ENCODE data around the gene TBC1D5. TPM values are rescaled to one million over a fixed set of nuclear protein-coding genes. Genes with fewer than 3 reads are reported as not detected.

The TBC1D5 gene
- total RNA-seq, 1 experiment from 2014 or later, result 30.4 TPM

GRCh38 chr3:17489139-17489538 lies 253.3 kb downstream of the TBC1D5 start:
- no peak for ATAC-seq

DNA sequence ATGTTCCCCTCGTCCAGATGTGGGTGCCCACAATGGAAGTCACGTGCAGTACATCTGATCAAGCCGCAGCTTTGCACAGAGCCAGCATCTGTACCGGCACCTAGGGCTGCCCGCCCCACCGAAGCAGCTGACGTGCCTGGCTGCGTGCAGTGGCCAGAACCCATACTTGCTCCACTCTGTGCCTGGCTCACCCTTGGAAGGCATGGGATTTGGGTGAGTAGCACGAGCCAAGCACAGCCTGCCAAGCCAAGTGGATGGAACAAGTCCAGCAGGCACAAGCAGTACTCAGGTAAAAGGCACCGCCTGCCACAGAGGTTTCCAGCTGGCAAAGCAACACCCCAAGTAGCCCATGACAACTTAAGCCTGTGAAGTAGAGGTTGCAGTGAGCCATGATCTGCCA lies 261.3 kb downstream of the TBC1D5 start:
- DNase-seq (ENCODE audit: low read depth, low spot score) (no peak), ATAC-seq (no peak)
- H3K27ac ChIP-seq (ENCODE audit: low read length), result no peak overlapping the region
- H3K4me3 ChIP-seq (ENCODE audit: low read depth in 2 of 2, low read length in 2 of 2), result no peak overlapping the region
- H3K36me3 ChIP-seq (ENCODE audit: control insufficient read depth, insufficient read depth, low read length), result no peaks in the 10 kb centered on the region
- no peaks in the 10 kb centered on the region for H3K4me1 ChIP-seq (ENCODE audit: control insufficient read depth, insufficient read depth, low read length)
- ChIA-PET POLR2A (no interaction called here), CTCF (no interaction called here)
- intact Hi-C loops (cut with micrococcal nuclease; ENCODE audit: unreplicated experiment) (no loop called here), in situ Hi-C loops (cut with HindIII; ENCODE audit: low pct_unique_long_range_greater_than_20kb, low sequenced_read_pairs) (no loop called here)
- H3K27me3 ChIP-seq (ENCODE audit: control insufficient read depth, insufficient read depth, low read length), result no peaks in the 10 kb centered on the region
- no TSS peak for BruUV-seq (replicated peaks)
- no peaks in the 10 kb centered on the region for H3K9me3 ChIP-seq (ENCODE audit: control insufficient read depth, insufficient read depth, low read depth, low read length)
- TF ChIP-seq REST (IDR thresholded peaks at IDR 0.05; ENCODE audit: insufficient read depth in 1 of 2, low read depth in 2 of 2, low read length in 1 of 2), result no peak
- no peak for TF ChIP-seq SIN3A (IDR thresholded peaks at IDR 0.05; ENCODE audit: borderline replicate concordance, insufficient read depth, low read depth, low read length)
- TF ChIP-seq TCF7L2 (IDR thresholded peaks at IDR 0.05; ENCODE audit: low read depth, low read length), result no peak
- TF ChIP-seq POLR2AphosphoS5 (IDR thresholded peaks at IDR 0.05; ENCODE audit: low read depth, low read length), result no peak
- TF ChIP-seq, protein P1, sequence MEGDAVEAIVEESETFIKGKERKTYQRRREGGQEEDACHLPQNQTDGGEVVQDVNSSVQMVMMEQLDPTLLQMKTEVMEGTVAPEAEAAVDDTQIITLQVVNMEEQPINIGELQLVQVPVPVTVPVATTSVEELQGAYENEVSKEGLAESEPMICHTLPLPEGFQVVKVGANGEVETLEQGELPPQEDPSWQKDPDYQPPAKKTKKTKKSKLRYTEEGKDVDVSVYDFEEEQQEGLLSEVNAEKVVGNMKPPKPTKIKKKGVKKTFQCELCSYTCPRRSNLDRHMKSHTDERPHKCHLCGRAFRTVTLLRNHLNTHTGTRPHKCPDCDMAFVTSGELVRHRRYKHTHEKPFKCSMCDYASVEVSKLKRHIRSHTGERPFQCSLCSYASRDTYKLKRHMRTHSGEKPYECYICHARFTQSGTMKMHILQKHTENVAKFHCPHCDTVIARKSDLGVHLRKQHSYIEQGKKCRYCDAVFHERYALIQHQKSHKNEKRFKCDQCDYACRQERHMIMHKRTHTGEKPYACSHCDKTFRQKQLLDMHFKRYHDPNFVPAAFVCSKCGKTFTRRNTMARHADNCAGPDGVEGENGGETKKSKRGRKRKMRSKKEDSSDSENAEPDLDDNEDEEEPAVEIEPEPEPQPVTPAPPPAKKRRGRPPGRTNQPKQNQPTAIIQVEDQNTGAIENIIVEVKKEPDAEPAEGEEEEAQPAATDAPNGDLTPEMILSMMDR (IDR thresholded peaks at IDR 0.05), result no peak

More at GRCh38 chr3:17489139-17489538, 253.3 kb downstream of the TBC1D5 start:
- in situ Hi-C loops (cut with HindIII; ENCODE audit: low pct_unique_long_range_greater_than_20kb, low sequenced_read_pairs) (no loop called here), intact Hi-C loops (cut with micrococcal nuclease; ENCODE audit: unreplicated experiment) (no loop called here)
- Histone ChIP-seq H3K4me1 (ENCODE audit: control insufficient read depth, insufficient read depth, low read length) (no peaks in the 10 kb centered on the region), H3K36me3 (ENCODE audit: control insufficient read depth, insufficient read depth, low read length) (no peaks in the 10 kb centered on the region), H3K4me3 (ENCODE audit: low read depth in 2 of 2, low read length in 2 of 2) (no peak overlapping the region), H3K27me3 (ENCODE audit: control insufficient read depth, insufficient read depth, low read length) (no peaks in the 10 kb centered on the region), H3K9me3 (ENCODE audit: control insufficient read depth, insufficient read depth, low read depth, low read length) (peaks cover 7% of the 10 kb centered on the region; the same call in 1 of the 2 replicates), H3K27ac (ENCODE audit: low read length) (no peak overlapping the region)
- ChIA-PET CTCF (no interaction called here), POLR2A (no interaction called here)
- TF ChIP-seq SIN3A (IDR thresholded peaks at IDR 0.05; ENCODE audit: borderline replicate concordance, insufficient read depth, low read depth, low read length) (no peak), REST (IDR thresholded peaks at IDR 0.05; ENCODE audit: insufficient read depth in 1 of 2, low read depth in 2 of 2, low read length in 1 of 2) (no peak), TCF7L2 (IDR thresholded peaks at IDR 0.05; ENCODE audit: low read depth, low read length) (no peak), POLR2AphosphoS5 (IDR thresholded peaks at IDR 0.05; ENCODE audit: low read depth, low read length) (no peak)
- TF ChIP-seq, protein P1 (IDR thresholded peaks at IDR 0.05), result no peak
- no peak for DNase-seq (ENCODE audit: low read depth, low spot score)
- no TSS peak for BruUV-seq (replicated peaks)

Data from Panc1 (cell line).